IMR-90 (cell line): ENCODE data around the gene CEP170B. TPM values are rescaled to one million over a fixed set of nuclear protein-coding genes. Genes with fewer than 3 reads are reported as not detected.

Experiments used
- ATAC-seq: fragments of 200-7000 bp; cut with Tn5 transposase; 2 replicates; pipeline ENCODE4 v1.9.1; 2020; ENCODE audit warnings: low read depth, mild to moderate bottlenecking, moderate library complexity
- BruUV-seq: library from RNA; stranded (reverse); fragments of 400-500 nt; replicated peaks from 2 replicates; lab custom pipeline; 2021; lab: Mats Ljungman, UMichigan
- CTCF ChIA-PET: fragments of 300-600 bp; formaldehyde crosslinking; extraction: SDS; loops from one replicate; lab custom pipeline; 2021; ENCODE audit warnings: antibody characterized with exemption; lab: Yijun Ruan, JAX
- POLR2A ChIA-PET: fragments of 300-600 bp; sonication (Branson Sonifier 250); formaldehyde crosslinking; loops from one replicate; lab custom pipeline; 2022; ENCODE audit warnings: antibody characterized with exemption; ENCODE audit not compliant: unreplicated experiment; lab: Charles Lee
- DNase-seq: peaks from one replicate; pipeline ENCODE4 v3.0.0; 2013
- H2AFZ ChIP-seq: replicated peaks from 2 replicates; pipeline ENCODE3; 2013; ENCODE audit warnings: low read length, mild to moderate bottlenecking; ENCODE audit not compliant: poor library complexity
- H2AK5ac ChIP-seq: 2 replicates; pipeline ENCODE4 v1.6.1; 2013; ENCODE audit warnings: low read depth, low read length, inconsistent platforms
- H2AK9ac ChIP-seq: replicated peaks from 2 replicates; pipeline ENCODE3; 2013; ENCODE audit warnings: mild to moderate bottlenecking, low read depth, low read length, moderate library complexity; ENCODE audit not compliant: poor library complexity
- H2BK120ac ChIP-seq: 2 replicates; pipeline ENCODE4 v1.6.1; 2013; ENCODE audit warnings: low read depth, low read length, inconsistent platforms
- H2BK15ac ChIP-seq: 3 replicates; pipeline ENCODE4 v1.6.1; 2013; ENCODE audit warnings: low read depth, low read length, inconsistent platforms
- H2BK20ac ChIP-seq: 2 replicates; pipeline ENCODE4 v1.6.1; 2013; ENCODE audit warnings: low read depth, mild to moderate bottlenecking, inconsistent platforms, low read length, moderate library complexity
- H2BK5ac ChIP-seq: 2 replicates; pipeline ENCODE4 v1.6.1; 2013; ENCODE audit warnings: mild to moderate bottlenecking, low read depth, low read length, inconsistent platforms; ENCODE audit not compliant: poor library complexity, severe bottlenecking
- H3K14ac ChIP-seq: replicated peaks from 2 replicates; pipeline ENCODE4 v1.6.1; 2013; ENCODE audit warnings: low read depth, low read length, inconsistent platforms
- H3K18ac ChIP-seq: 2 replicates; pipeline ENCODE4 v1.6.1; 2013; ENCODE audit warnings: low read depth, low read length, control low read depth
- H3K23ac ChIP-seq: 2 replicates; pipeline ENCODE4 v1.6.1; 2013; ENCODE audit warnings: low read depth, low read length, inconsistent platforms
- H3K27ac ChIP-seq: 2 replicates; pipeline ENCODE4 v1.5.1; 2013; ENCODE audit warnings: mild to moderate bottlenecking, control low read depth, low read length; ENCODE audit not compliant: insufficient read depth
- H3K27me3 ChIP-seq: 2 replicates; pipeline ENCODE4 v1.6.1; 2013; ENCODE audit warnings: low read length; ENCODE audit not compliant: control insufficient read depth, insufficient read depth
- H3K36me3 ChIP-seq: 2 replicates; pipeline ENCODE4 v1.6.1; 2013; ENCODE audit warnings: low read length, mixed read lengths; ENCODE audit not compliant: control insufficient read depth, insufficient read depth
- H3K4ac ChIP-seq: 2 replicates; pipeline ENCODE4 v1.6.1; 2013; ENCODE audit warnings: low read depth, low read length, inconsistent platforms
- H3K4me1 ChIP-seq: 2 replicates; pipeline ENCODE4 v1.6.1; 2013; ENCODE audit warnings: low read length, mixed read lengths; ENCODE audit not compliant: control insufficient read depth, insufficient read depth
- H3K4me2 ChIP-seq: 2 replicates; pipeline ENCODE4 v1.6.1; 2013; ENCODE audit warnings: low read depth, mild to moderate bottlenecking, control low read depth, low read length, moderate library complexity
- H3K4me3 ChIP-seq: 2 replicates; pipeline ENCODE4 v1.5.1; 2013; ENCODE audit warnings: low read depth, mild to moderate bottlenecking, control low read depth, low read length, moderate library complexity; ENCODE audit not compliant: insufficient read depth
- H3K56ac ChIP-seq: 2 replicates; pipeline ENCODE4 v1.6.1; 2013; ENCODE audit warnings: low read length, inconsistent platforms; ENCODE audit not compliant: insufficient read depth; ENCODE audit errors: extremely low read depth
- H3K79me1 ChIP-seq, 2 experiments: 2 replicates each; pipeline ENCODE4 v1.6.1; 2013; ENCODE audit warnings: low read length in 2 of 2, inconsistent platforms in 1 of 2, low read depth in 1 of 2
- H3K9ac ChIP-seq: 2 replicates; pipeline ENCODE4 v1.6.1; 2013; ENCODE audit warnings: low read depth, low read length, control low read depth
- H3K9me1 ChIP-seq: 2 replicates; pipeline ENCODE4 v1.6.1; 2013; ENCODE audit warnings: low read length, inconsistent platforms; ENCODE audit not compliant: insufficient read depth
- H3K9me3 ChIP-seq: 2 replicates; pipeline ENCODE4 v1.6.1; 2013; ENCODE audit warnings: low read length; ENCODE audit not compliant: control insufficient read depth, insufficient read depth
- H4K20me1 ChIP-seq: 2 replicates; pipeline ENCODE4 v1.6.1; 2013; ENCODE audit warnings: low read length, inconsistent platforms; ENCODE audit not compliant: insufficient read depth
- H4K5ac ChIP-seq: 2 replicates; pipeline ENCODE4 v1.6.1; 2013; ENCODE audit warnings: mild to moderate bottlenecking, low read depth, low read length, control low read depth
- H4K8ac ChIP-seq, 2 experiments: 2 replicates each; pipeline ENCODE4 v1.6.1; 2013; ENCODE audit warnings: low read depth in 2 of 2, low read length in 2 of 2, control low read depth in 1 of 2, inconsistent platforms in 1 of 2
- H4K91ac ChIP-seq: 2 replicates; pipeline ENCODE4 v1.6.1; 2013; ENCODE audit warnings: low read depth, low read length, inconsistent platforms; ENCODE audit not compliant: insufficient read depth
- BHLHE40 ChIP-seq: fragments of 150-350 bp; IDR thresholded peaks from 2 replicates; pipeline ENCODE4 v1.6.1; 2016; ENCODE audit warnings: mild to moderate bottlenecking, low read depth, low read length
- CEBPB ChIP-seq: IDR thresholded peaks from 2 replicates; pipeline ENCODE4 v1.6.1; 2012; ENCODE audit warnings: low read depth, low read length, improper control_type of control experiment
- CHD1 ChIP-seq: IDR thresholded peaks from 2 replicates; pipeline ENCODE4 v1.6.1; 2012; ENCODE audit warnings: low read depth, low read length, improper control_type of control experiment
- CTCF ChIP-seq: conservative IDR thresholded peaks from 2 replicates; pipeline ENCODE4 v1.5.1; 2012; ENCODE audit warnings: mild to moderate bottlenecking, low read depth, low read length, improper control_type of control experiment
- ELK1 ChIP-seq: fragments of 150-350 bp; IDR thresholded peaks from 2 replicates; pipeline ENCODE4 v1.6.1; 2016; ENCODE audit warnings: low read depth, mild to moderate bottlenecking, low read length, moderate library complexity, borderline replicate concordance
- FOS ChIP-seq: fragments of 150-350 bp; IDR thresholded peaks from 2 replicates; pipeline ENCODE4 v1.6.1; 2016; ENCODE audit warnings: low read depth, low read length
- MAFK ChIP-seq: IDR thresholded peaks from 2 replicates; pipeline ENCODE4 v1.6.1; 2012; ENCODE audit warnings: low read depth, low read length, improper control_type of control experiment
- MAZ ChIP-seq: IDR thresholded peaks from 2 replicates; pipeline ENCODE4 v1.6.1; 2012; ENCODE audit warnings: low read depth, mild to moderate bottlenecking, low read length, improper control_type of control experiment, moderate library complexity, borderline replicate concordance
- MXI1 ChIP-seq: IDR thresholded peaks from 2 replicates; pipeline ENCODE4 v1.6.1; 2012; ENCODE audit warnings: low read depth, mild to moderate bottlenecking, low read length, moderate library complexity, borderline replicate concordance
- POLR2A ChIP-seq: IDR thresholded peaks from 2 replicates; pipeline ENCODE4 v1.6.1; 2012; ENCODE audit warnings: mild to moderate bottlenecking, low read depth, low read length
- RCOR1 ChIP-seq: IDR thresholded peaks from 2 replicates; pipeline ENCODE4 v1.6.1; 2012; ENCODE audit warnings: mild to moderate bottlenecking, low read length, improper control_type of control experiment; ENCODE audit not compliant: insufficient replicate concordance
- SMC3 ChIP-seq: fragments of 150-350 bp; IDR thresholded peaks from 2 replicates; pipeline ENCODE4 v1.6.1; 2016; ENCODE audit warnings: low read depth, mild to moderate bottlenecking, antibody characterized with exemption, low read length, moderate library complexity
- USF2 ChIP-seq: fragments of 150-350 bp; IDR thresholded peaks from 2 replicates; pipeline ENCODE4 v1.6.1; 2017; ENCODE audit warnings: mild to moderate bottlenecking, antibody characterized with exemption, low read length, low read depth
- WGBS, 2 experiments: methylation state at CpG; one replicate each; pipeline versions ENCODE4 v1.1.5 to v1.1.7; 2013; ENCODE audit warnings: missing lambda C conversion rate in 2 of 2; ENCODE audit not compliant: insufficient read length in 1 of 2; ENCODE audit errors: extremely low coverage in 2 of 2; 5-methylcytosine and 5-hydroxymethylcytosine counted together
- dilution Hi-C: fragments of 300-500 bp; cut with HindIII; formaldehyde crosslinking; loops from one replicate; pipeline ENCODE4 v1.14.3; 2018; ENCODE audit warnings: low sequenced_read_pairs; ENCODE audit not compliant: unreplicated experiment
- in situ Hi-C: fragments of 300-500 bp; cut with MboI; formaldehyde crosslinking; loops from 3 replicates; pipeline ENCODE4 v1.14.3; 2019; ENCODE audit warnings: low sequenced_read_pairs, inconsistent platforms, mixed read lengths
- intact Hi-C: fragments of 100-400 bp; cut with micrococcal nuclease; formaldehyde crosslinking; loops from 2 replicates; pipeline ENCODE4 v1.10.0; 2022
- polyA plus RNA-seq, 3 experiments: library from polyadenylated mRNA; depleted of rRNA; stranded (reverse); fragments of >200 nt; gene quantifications; 2 replicates each; pipeline ENCODE4 v1.2.3, GENCODE V29; 2012; ENCODE audit warnings: low replicate concordance in 1 of 3
- total RNA-seq: library from RNA; depleted of rRNA; stranded (reverse); fragments of >200 nt; gene quantifications from 2 replicates; pipeline ENCODE4 v1.2.3, GENCODE V29; 2012

Gene CEP170B
- total and polyA plus RNA-seq, 2 of the 4 experiments (the other 2 are of a cell fraction) = 3.6 to 13.1 TPM

GRCh38 chr14:104827177-104828055, 37.7 kb upstream of the CEP170B start:
- peak; percentile 30 for ATAC-seq
- dilution Hi-C loops = no loop called here
- H3K14ac ChIP-seq = no peak overlapping the region
- TF ChIP-seq MXI1 (no peak), MAFK (no peak), CEBPB (no peak), CTCF (peak; percentile 49), MAZ (no peak), RCOR1 (no peak), USF2 (no peak), SMC3 (0 out of 2 replicates have a peak, but pooled peaks have one; percentile 20), BHLHE40 (no peak), ELK1 (no peak), CHD1 (no peak), FOS (no peak), POLR2A (no peak)

More at GRCh38 chr14:104827177-104828055, 37.7 kb upstream of the CEP170B start:
- Histone ChIP-seq H3K27me3 (no peaks in the 10 kb centered on the region; the same call in 1 of the 2 replicates), H3K18ac (no peak overlapping the region), H3K9me1 (peaks cover 3% of the 10 kb centered on the region; the same call in 1 of the 2 replicates), H3K4me1 (peaks cover 5% of the 10 kb centered on the region), H2BK5ac (no peak overlapping the region), H3K27ac (no peak overlapping the region; the same call in 1 of the 2 replicates), H2BK120ac (no peak overlapping the region), H2BK20ac (no peak overlapping the region), H4K91ac (no peak overlapping the region), H3K4ac (peak overlapping the region; percentile 40), H3K4me3 (peak overlapping the region; percentile 54), H2AK5ac (peak overlapping the region; percentile 33; the same call in 1 of the 2 replicates), H3K36me3 (no peaks in the 10 kb centered on the region), H3K79me1 (0 out of 4 replicates have a peak, but pooled peaks cover 0 to 3% of the 10 kb centered on the region in 2 experiments), H3K56ac (no peak overlapping the region), H2BK15ac (no peak overlapping the region), H3K4me2 (peak overlapping the region; percentile 56), H4K5ac (no peak overlapping the region), H2AFZ (peak overlapping the region; percentile 93), H4K20me1 (no peaks in the 10 kb centered on the region), H3K9me3 (no peaks in the 10 kb centered on the region), H3K23ac (peak overlapping the region; percentile 29; the same call in 1 of the 2 replicates), H3K9ac (peak overlapping the region; percentile 50), H2AK9ac (peak overlapping the region; percentile 93), H4K8ac (peak overlapping the region in 1 of 2 experiments; percentile 69; a peak in 1 of 4 replicates)
- ChIA-PET POLR2A (no interaction called here), CTCF (interaction anchor here (0.5 to 1.0 kb wide), 6 partner anchors 27 to 111 kb away, joined by 3 to 4 read pairs (median 4); partner anchors contain the start of gene ZBTB42)
- WGBS, 2 experiments = 15% methylated on average over 16 of the region's 39 CpGs; no CpG with 5 or more reads in 1 of the 2 experiments
- in situ Hi-C loops = no loop called here
- intact Hi-C loops = loop anchor here (5.0 kb wide), 1 partner anchor 40 kb away; the partner anchor contains the start of gene CEP170B
- DNase-seq = peak; percentile 32
- no TSS peak for BruUV-seq
